HG02981 (cell line): ENCODE measurements around the gene USP6.
"Not testable (repeated sequence)": the region's sequence is repeated elsewhere in the genome, so short reads cannot be mapped to it uniquely, and the experiment has no call there.

Source experiments
- ATAC-seq: cut with Tn5 transposase; IDR thresholded peaks from one replicate; pipeline ENCODE4 v1.9.1; 2021; ENCODE audit warnings: mild to moderate bottlenecking, moderate library complexity; ENCODE audit not compliant: unreplicated experiment

The USP6 gene

DNA sequence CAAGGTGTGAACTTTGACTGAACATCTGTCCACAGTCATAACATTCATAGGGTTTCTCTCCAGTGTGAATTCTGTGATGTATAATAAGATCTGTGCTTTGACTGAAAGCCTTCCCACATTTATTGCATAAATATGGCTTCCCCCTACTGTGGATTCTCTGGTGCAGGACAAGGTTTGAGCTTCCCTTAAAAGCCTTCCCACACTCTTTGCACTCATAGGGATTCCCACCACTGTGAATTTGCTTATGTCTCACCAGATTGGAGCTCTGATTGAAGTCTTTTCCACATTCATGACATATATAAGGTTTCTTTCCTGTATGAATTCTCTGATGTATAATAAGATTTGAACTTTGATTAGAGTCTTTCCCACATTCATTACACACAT is 67.6 kb downstream of the USP6 start:
- ATAC-seq, result no peak

DNA sequence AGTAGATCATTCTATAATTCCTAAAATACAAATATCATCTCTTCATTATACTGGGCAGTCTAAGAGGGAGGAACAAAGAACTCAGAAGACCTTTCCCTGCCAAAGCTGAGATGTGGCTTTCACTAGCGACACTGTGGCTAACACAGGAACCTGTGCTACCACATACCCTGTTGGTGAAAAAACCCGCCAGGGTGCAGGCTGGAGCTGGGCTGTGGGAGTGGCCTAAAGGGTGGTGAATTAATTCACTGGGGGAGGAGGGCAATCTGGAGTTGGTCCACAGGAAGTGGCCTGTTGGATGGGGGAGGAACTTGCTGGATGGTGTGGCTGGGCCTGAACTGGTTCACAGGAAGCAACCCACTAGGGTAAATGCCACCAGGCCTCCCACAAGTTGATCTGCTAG is 68.5 kb downstream of the USP6 start:
- no peak for ATAC-seq

DNA sequence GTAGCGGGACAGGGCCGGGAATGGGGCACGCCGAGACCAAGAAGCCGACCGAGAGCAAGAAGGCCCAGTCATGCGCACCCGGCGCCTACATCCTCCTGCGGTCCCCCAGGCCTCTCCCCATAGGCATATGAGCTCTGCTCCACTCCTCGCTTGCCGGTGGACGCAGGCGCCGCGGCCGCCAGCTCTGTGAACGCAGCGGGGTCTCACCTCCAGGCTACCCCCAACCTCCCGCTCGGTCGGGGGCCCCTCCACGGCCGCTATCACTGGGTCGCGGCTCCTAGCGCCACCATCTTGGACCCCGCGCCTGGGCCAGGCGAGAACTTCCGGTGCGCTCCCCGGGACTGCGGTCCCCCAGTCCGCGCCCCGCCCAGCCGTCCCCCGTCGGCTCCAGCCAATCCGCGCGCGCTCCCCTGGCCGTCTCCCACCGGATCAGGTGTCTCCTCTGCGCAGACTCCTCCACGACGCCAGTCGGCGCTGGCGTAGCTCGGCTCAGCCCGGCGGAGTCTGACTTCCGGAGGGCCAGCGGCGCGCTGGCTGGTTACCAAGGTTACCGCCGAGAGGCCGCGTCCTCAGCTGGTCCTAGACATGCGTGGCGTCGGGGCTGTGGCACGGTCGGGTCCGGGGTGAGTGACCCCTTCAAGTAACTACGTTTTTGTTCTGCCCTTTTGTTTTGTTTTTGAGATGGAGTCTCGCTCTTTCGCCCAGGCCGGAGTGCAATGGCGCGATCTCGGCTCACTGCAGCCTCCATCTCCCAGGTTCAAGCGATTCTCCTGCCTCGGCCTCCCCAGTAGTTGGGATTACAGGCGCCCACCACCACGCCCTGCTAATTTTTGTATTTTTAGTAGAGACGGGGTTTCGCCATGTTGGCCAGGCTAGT is 75.9 kb downstream of the USP6 start, which contains the start of gene ZNF594:
Gene ZNF594 (minus strand): TSS at position 328 of the 877 bp plus-strand sequence. CDS start 7,612 bp downstream, outside the sequence.
- peak; percentile 95 for ATAC-seq

DNA sequence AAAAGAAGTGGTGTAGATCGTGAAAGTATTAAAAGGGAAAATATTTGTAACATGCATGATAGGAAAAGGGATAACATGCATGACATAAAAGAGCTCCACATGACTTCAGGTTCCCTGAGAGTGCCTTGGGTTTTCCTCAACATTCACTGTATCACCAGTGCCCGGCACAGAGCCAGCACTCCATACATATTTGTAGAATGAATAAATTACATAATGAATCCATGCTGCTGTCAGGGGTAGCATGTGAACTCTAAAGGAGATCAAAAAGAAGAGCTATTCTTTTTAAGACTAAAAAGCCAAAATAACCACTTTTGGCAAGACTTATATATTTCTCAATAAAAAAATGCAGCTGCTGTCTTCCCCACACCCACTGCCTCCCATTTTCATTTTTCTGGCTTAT is 78.5 kb downstream of the USP6 start:
- no peak for ATAC-seq

DNA sequence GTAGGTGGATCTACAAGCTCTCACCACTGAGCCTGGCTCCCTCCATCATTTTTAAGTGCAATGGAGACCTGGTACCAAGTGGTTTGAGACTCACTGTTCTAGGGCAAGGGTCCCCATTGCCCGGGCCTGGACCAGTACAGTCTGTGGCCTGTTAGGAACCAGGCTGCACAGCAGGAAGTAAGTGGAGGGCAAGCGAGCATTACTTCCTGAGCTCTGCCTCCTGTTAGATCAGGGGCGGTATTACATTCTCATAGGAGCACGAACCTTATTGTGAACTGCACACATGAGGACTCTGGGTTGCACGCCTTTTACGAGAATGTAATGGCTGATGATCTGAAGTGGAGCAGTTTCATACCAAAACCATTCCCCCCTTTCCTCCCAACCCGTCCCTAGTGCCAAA is 82.6 kb downstream of the USP6 start:
- ATAC-seq, result no peak

DNA sequence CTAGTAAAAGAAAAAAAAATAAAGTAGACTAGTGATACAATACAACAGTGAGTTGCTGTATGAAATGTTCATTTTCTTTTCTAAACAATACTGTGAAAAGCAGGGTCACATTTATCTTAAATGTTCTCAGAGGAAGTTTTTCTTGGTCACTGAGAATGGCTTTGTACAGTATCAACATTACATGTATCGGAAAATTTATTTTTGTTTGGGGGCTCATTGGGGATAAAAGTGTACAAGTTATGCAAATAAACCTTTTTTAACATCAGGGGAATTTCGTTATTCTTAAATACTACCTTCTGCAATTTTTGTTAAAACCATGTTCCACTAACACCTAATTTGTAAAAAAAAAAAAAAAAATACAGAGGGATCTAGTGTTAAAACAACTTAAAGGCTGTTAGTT is 84.5 kb downstream of the USP6 start:
- ATAC-seq, result no peak

DNA sequence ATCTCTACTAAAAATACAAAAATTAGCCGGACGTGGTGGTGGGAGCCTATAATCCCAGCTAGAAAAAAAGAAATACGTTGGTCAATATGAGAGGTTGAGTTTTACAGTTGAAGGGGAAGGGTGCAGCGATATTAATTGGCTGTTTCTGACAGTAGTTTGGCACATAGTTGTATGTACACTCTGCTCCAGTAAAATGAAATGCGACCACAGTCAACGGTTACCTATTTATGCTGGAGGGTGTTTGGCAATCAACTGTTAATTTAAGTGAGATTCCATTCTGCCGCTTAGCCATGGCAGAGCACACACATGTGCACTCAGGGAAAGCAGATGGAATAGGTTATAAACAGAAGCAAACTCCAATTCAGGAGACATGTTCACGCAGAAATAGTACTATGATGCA is 85.2 kb downstream of the USP6 start:
- no peak for ATAC-seq

DNA sequence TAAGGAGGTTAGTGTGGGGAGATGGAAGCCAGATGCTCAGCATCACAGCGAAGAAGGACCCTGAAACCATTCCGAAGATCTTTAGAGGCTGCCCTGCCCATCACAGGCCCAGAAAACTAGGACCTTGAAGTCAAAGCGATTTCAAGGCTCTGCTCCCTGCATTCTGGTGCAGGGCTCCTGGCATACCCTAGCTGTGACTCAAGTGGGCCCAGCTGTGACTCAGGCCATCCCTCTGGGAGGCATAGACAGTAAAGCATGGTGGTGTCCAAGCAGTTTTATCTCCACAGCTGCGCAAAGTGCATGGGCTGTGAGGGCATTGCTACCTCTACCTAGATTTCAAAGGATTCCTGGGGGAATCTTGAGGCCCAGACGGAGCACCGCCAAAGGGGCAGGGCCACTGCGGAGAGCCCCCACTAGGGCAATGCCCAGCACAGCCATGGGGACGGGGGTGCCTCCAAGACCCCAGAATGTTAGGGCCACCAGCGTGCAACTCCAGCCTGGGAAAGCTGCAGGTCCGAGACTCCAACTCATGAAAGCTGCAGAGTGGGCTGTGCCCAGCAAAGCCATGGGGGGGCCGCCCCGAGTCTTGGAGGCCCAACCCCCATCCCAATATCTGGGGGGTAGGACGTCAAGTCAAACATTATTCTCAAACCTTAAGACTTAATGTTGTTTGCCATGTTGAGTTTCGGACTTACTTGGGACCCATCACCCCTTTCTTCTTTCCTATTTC is 87.5 kb downstream of the USP6 start:
- no peak for ATAC-seq

DNA sequence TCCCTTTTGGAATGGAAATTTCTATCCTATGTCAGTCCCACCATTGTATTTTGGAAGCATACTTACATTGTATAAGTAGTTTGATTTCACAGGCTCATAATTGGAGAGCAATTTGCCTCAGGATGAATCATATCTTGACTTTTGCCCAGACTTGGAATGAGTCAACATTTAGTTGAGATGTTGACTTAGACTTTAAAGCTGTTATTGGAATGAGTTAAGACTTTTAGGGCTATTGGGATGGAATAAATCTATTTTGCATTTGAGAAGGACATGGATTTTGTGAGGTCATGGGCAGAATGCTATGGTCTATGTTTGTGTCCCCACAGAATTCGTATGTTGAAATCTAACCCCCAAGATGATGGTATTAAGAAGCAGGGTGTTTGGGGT is 88.1 kb downstream of the USP6 start:
- ATAC-seq, result no peak

DNA sequence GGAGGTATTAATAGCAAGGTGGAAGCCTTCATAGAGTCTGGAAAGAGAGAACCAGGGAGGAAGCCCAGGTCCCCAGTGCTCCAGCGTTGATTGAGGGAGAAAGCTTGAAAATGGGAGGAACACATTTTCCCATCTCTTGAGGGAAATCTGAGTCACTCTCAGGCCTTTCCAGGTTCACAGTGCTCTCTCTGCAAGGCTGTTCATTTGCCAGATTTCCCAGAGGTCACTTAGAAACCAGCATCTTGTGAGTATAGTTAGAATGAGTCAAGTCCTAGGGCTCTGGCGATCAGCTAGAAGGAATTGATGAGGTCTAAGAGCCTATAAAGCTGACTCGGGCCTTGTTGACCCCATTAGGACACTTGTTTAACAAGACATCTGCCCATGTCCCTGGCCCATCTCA is 93.6 kb downstream of the USP6 start:
- no peak for ATAC-seq

DNA sequence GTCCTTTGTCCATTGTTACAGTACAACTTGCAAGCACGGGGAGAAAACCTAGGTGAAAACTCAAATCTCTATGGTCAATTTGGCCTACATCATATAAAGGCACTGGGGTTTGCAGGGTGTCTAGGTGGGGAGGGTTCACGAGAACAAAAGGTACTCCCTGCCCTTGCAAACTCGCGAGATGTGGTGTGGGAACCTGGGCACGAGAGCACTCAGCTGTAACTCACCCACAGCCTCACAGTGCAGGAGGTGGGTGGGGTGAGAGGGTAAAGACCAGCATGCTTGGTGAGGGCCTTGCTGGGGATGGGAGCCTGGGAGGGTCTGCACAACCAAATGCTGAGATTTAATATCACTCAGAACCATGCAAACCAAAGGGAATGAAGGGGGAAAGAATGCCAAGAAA is 94.3 kb downstream of the USP6 start:
- no peak for ATAC-seq

DNA sequence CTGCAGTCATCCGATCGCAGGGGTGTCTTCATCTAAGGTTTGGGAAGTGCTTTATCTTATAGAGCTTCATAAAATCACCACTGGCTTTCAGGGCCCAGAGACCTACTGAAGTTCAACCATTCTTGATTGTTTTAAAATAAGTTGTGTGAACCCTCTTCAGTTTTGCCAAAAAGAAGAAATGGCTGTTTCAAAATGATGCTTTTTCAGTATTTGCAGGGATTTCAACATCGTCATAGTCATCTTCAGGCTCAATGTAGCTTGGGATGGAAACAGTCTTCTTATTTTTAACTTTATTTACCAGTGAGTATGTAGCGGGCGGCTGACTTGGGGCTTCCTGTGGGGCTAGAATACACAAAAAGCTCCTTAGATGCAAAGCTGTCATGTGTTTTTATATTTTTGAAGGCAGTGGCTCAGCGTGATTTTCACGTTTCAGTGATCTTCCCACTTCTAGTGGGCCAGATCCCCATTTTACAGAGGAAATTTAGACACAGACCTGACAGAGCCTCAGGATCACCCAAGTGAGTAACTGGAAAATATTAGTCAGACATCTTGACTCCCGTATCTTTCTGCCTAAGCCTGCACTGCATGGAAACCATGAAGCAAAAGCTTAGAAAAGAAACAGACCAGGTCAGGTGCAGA is 94.9 kb downstream of the USP6 start:
- ATAC-seq, result no peak

DNA sequence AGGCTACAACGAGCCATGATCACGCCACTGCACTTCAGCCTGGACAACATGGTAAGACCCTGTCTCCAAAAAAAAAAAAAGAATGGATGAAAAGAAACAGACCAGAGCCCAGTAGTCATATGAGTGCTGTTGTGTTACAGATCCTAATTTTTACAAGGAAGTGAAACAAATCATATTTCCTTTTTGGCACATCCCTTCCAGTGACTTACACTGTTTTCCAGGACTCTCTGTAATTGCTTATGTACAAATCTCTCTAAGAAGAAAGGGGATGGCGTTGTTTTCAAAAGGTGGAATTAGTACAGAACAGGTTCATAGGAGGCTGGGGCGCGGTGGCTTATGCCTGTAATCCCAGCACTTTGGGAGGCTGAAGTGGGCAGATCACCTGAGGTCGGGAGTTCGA is 95.6 kb downstream of the USP6 start:
- ATAC-seq, result no peak

DNA sequence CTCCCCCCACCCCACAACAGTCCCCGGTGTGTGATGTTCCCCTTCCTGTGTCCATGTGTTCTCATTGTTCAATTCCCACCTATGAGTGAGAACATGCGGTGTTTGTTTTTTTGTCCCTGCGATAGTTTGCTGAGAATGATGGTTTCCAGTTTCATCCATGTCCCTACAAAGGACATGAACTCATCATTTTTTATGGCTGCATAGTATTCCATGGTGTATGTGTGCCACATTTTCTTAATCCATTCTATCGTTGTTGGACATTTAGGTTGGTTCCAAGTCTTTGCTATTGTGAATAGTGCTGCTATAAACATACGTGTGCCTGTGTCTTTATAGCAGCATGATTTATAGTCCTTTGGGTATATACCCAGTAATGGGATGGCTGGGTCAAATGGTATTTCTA is 101.7 kb downstream of the USP6 start:
- ATAC-seq, result not testable (repeated sequence)

DNA sequence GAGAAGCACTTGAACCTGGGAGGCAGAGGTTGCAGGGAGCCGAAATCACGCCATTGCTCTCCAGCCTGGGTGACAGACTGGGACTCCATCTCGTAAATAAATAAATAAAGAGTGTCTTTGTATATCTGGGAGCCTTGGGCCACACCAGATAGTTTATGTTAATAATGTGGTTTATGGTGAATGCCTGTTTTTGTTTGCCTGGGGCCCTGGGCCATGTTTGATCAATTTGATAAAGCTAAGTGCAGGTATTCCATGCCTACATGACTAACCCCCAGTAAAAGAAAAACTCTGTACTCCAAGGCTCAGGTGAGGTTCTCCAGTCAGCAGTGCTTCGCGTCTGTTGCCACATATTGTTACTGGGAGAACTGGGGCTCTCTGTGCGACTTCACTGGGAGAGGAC is 103.7 kb downstream of the USP6 start:
- ATAC-seq, result no peak

DNA sequence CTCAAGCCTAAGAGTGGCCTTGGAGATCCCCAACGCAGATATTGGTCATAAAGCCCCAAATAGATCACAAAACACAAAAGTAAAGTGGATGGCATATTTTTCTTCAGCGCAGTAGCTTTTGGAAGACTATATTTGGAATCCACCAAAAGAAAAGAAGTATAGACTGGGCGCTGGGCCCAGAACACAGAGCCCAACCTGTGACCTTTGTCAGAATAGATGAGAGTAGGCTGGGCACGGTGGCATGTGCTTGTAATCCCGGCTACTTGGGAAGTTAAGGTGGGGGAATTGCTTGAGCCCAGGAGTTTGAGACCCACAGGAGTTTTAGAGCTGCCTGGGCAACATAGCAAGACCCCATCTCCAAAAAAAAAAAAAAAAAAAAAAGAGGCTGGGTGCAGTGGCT is 104.2 kb downstream of the USP6 start:
- ATAC-seq, result no peak

DNA sequence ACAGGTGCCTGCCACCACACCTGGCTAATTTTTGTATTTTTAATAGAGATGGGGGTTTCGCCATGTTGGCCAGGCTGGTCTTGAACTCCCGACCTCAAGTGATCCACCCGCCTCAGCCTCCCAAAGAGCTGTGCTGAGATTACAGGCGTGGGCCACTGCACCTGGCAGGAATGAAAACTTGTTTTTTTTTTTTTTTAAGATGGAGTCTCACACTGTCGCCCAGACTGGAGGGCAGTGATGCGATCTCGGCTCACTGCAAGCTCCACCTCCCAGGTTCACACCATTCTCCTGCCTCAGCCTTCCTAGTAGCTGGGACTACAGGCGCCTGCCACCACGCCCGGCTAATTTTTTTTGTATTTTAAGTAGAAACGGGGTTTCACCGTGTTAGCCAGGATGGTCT is 106.1 kb downstream of the USP6 start:
- ATAC-seq, result not testable (repeated sequence)
